ENCODE results near the gene CFAP20.

GRCh38 chr16:58111302-58111627 lies 17.9 kb downstream of the CFAP20 start:
- no peak for TF ChIP-seq KDM5A (IDR thresholded peaks at IDR 0.05)
- TF ChIP-seq, protein P1, sequence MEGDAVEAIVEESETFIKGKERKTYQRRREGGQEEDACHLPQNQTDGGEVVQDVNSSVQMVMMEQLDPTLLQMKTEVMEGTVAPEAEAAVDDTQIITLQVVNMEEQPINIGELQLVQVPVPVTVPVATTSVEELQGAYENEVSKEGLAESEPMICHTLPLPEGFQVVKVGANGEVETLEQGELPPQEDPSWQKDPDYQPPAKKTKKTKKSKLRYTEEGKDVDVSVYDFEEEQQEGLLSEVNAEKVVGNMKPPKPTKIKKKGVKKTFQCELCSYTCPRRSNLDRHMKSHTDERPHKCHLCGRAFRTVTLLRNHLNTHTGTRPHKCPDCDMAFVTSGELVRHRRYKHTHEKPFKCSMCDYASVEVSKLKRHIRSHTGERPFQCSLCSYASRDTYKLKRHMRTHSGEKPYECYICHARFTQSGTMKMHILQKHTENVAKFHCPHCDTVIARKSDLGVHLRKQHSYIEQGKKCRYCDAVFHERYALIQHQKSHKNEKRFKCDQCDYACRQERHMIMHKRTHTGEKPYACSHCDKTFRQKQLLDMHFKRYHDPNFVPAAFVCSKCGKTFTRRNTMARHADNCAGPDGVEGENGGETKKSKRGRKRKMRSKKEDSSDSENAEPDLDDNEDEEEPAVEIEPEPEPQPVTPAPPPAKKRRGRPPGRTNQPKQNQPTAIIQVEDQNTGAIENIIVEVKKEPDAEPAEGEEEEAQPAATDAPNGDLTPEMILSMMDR (IDR thresholded peaks at IDR 0.05): no peak
- TF ChIP-seq RFX5 (IDR thresholded peaks at IDR 0.05): no peak
- TF ChIP-seq FOSL2 (IDR thresholded peaks at IDR 0.05): no peak
- no peak for TF ChIP-seq FOSL2 (CRISPR knock-in tag; IDR thresholded peaks at IDR 0.05)
- TF ChIP-seq, protein P2, sequence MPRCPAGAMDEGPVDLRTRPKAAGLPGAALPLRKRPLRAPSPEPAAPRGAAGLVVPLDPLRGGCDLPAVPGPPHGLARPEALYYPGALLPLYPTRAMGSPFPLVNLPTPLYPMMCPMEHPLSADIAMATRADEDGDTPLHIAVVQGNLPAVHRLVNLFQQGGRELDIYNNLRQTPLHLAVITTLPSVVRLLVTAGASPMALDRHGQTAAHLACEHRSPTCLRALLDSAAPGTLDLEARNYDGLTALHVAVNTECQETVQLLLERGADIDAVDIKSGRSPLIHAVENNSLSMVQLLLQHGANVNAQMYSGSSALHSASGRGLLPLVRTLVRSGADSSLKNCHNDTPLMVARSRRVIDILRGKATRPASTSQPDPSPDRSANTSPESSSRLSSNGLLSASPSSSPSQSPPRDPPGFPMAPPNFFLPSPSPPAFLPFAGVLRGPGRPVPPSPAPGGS (IDR thresholded peaks at IDR 0.05): no peak
- no peak for TF ChIP-seq EP300 (IDR thresholded peaks at IDR 0.05)

All from A549 (cell line).